ENCODE data around the gene C19orf44.

- no peak for TF ChIP-seq CTCF (conservative IDR thresholded peaks at IDR 0.05; ENCODE audit: low read depth in 2 of 2)
- no peak for TF ChIP-seq POLR2AphosphoS5 (IDR thresholded peaks at IDR 0.05; ENCODE audit: low read depth)
- no peak for TF ChIP-seq ZNF114 (CRISPR knock-in tag; IDR thresholded peaks at IDR 0.05)
- TF ChIP-seq ZNF331 (CRISPR knock-in tag; IDR thresholded peaks at IDR 0.05; ENCODE audit: low read depth): no peak
- no peak for TF ChIP-seq EZH2 (IDR thresholded peaks at IDR 0.05; ENCODE audit: low read depth, unreplicated experiment)
- no peak for TF ChIP-seq ETS1 (IDR thresholded peaks at IDR 0.05)
- TF ChIP-seq REST (IDR thresholded peaks at IDR 0.05; ENCODE audit: unreplicated experiment): no peak
- no peak for TF ChIP-seq EZH2phosphoT487 (IDR thresholded peaks at IDR 0.05; ENCODE audit: unreplicated experiment)
- no peak for TF ChIP-seq CREB1 (CRISPR knock-in tag; IDR thresholded peaks at IDR 0.05; ENCODE audit: low read depth)
- no peak for TF ChIP-seq JUNB (IDR thresholded peaks at IDR 0.05; ENCODE audit: unreplicated experiment)
Measured at GRCh38 chr19:16465239-16465638, 31.0 kb upstream of the C19orf44 start.
